ENCODE results near the gene RCSD1. TPM values are rescaled to one million over a fixed set of nuclear protein-coding genes. Genes with fewer than 3 reads are reported as not detected.

The RCSD1 gene
- 60.0 TPM for polyA plus RNA-seq (2012; ENCODE audit: low read depth, missing spikeins)

DNA sequence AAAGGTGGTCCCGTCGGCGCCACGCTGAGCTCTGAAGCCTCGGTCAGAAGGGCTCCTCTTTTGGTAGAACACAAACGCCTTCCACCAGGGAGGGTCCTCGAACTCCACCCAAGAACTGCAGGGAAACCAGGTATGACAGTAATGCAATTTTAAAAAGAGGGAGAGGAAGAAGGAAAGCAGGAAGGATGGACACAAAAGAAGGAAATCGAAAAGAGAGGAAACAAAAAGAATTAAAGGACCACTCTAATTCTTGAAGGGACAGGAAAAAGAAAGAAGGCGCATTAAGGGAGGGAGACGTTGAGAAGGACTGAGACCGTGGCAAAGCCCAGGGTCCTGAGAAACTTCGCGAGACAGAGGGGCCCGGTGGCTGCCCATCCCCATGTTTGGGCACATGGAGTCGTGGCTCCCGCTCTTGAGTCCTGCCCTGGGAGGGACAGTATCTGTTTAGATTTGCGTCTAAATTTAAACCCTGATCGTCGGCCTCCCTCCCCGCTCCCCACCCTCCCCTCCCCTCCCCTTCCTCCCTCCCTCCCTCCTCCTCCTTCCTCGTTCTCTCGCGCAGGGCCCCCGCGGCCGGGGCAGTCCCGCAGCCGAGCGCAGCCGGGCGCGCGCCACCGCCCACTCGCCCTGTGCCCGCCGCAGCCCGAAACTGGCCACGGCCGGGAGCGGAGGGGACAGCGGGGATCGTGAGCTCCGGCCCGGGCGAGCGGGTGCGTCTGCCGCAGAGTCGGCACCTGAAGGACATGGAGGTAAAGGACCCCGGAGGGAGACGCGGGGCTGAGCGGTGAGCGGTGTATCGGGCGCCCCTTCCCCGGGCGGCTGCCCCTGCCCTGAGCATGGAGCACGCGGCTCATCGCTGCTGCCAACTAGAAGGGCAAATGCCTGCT, at the start of gene RCSD1:
RCSD1 (plus strand) TSS at position 552 of the 887 bp plus-strand sequence; CDS start at position 744, 192 bp downstream.
- FAIRE-seq = peak; percentile 40

DNA sequence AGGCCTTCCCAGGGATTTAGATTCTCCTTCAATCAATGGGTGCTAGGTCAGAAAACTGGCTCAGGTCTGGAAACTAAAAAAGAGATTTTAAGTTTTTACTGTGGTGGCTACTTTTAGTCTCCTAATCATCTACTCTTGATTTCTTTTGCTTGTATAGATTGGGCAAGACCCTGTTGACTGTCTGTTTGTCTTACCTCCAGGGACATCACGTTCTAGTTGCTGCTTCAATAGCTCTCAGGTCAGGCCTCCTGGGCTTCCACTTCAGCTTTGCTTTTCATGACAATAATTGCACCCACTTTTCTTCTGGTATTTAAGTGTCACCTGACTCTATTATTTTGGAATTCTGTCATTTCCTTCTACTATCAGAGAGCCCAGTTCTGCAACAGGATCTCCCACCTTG, 48.0 kb upstream of the RCSD1 start:
- no peak for TF ChIP-seq POLR2AphosphoS5 (IDR thresholded peaks at IDR 0.05; ENCODE audit: low read depth, low read length)
- no peak for TF ChIP-seq SPI1 (IDR thresholded peaks at IDR 0.05; ENCODE audit: low read depth, low read length)
- TF ChIP-seq TAF1 (IDR thresholded peaks at IDR 0.05; ENCODE audit: low read depth, low read length) = no peak
- no peak for TF ChIP-seq POLR2A (IDR thresholded peaks at IDR 0.05; ENCODE audit: low read depth, low read length)
- no peak for TF ChIP-seq POU2F2 (IDR thresholded peaks at IDR 0.05; ENCODE audit: low read depth, low read length)
- no peak for TF ChIP-seq PAX5 (IDR thresholded peaks at IDR 0.05; ENCODE audit: insufficient read depth, low read length, severe bottlenecking)
- DNase-seq (ENCODE audit: insufficient read length, low spot score) (no peak), FAIRE-seq (no peak)

More for the DNA sequence above, at the start of gene RCSD1:
- TF ChIP-seq POU2F2 (IDR thresholded peaks at IDR 0.05; ENCODE audit: low read depth, low read length) (0 out of 2 replicates have a peak, but pooled peaks have one; percentile 22), POLR2AphosphoS5 (IDR thresholded peaks at IDR 0.05; ENCODE audit: low read depth, low read length) (0 out of 2 replicates have a peak, but pooled peaks have one; percentile 29), SPI1 (IDR thresholded peaks at IDR 0.05; ENCODE audit: low read depth, low read length) (no peak), POLR2A (IDR thresholded peaks at IDR 0.05; ENCODE audit: low read depth, low read length) (peak; percentile 65; the same call in 1 of the 2 replicates), PAX5 (IDR thresholded peaks at IDR 0.05; ENCODE audit: insufficient read depth, low read length, severe bottlenecking) (no peak), TAF1 (IDR thresholded peaks at IDR 0.05; ENCODE audit: low read depth, low read length) (0 out of 2 replicates have a peak, but pooled peaks have one; percentile 39)
- DNase-seq (ENCODE audit: insufficient read length, low spot score) = peak; percentile 48

DNA sequence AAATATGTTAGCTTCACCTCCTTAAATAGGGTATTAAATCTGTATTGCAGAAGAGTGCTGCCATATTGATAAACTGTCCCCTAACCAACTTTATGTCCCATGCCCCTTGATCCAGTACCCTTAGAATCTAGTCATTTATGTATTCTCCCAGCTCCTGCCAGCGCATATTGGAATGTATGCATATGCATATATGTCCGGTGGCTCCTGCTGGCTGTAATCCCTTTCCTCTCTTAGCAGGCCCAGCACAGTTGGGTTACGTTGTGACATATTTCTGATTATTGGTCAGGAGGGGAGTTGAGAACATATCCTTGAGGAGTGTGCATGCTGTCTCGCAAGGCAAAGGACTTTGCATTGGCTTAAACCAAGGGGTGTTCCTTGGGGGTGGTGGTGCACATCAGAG, 47.3 kb upstream of the RCSD1 start:
- FAIRE-seq (no peak), DNase-seq (ENCODE audit: insufficient read length, low spot score) (no peak)
- TF ChIP-seq PAX5 (IDR thresholded peaks at IDR 0.05; ENCODE audit: insufficient read depth, low read length, severe bottlenecking) (no peak), POLR2A (IDR thresholded peaks at IDR 0.05; ENCODE audit: low read depth, low read length) (no peak), POLR2AphosphoS5 (IDR thresholded peaks at IDR 0.05; ENCODE audit: low read depth, low read length) (no peak)

DNA sequence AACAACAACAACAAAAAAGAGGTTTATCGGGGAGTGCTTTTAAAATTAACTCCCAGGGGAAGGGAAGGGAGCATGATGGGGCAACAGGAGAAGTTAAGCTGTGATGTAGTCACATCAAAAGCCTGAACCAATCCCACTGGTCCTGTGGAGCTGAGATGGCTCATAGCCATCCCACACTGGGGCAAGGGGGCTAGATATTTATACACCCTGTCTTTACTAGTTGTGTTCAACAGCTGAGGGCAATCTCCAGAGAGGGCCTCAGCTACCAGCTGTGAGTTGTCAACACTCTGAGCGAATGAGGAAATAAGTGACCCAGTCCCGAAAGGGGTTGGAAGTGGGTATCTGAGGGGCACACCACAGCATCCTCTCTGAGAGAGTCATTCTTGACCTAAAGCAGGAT, 45.5 kb upstream of the RCSD1 start:
- TF ChIP-seq POU2F2 (IDR thresholded peaks at IDR 0.05; ENCODE audit: low read depth, low read length) = no peak
- TF ChIP-seq SPI1 (IDR thresholded peaks at IDR 0.05; ENCODE audit: low read depth, low read length) = no peak
- no peak for TF ChIP-seq POLR2A (IDR thresholded peaks at IDR 0.05; ENCODE audit: low read depth, low read length)
- no peak for TF ChIP-seq PAX5 (IDR thresholded peaks at IDR 0.05; ENCODE audit: insufficient read depth, low read length, severe bottlenecking)
- TF ChIP-seq POLR2AphosphoS5 (IDR thresholded peaks at IDR 0.05; ENCODE audit: low read depth, low read length) = no peak
- TF ChIP-seq TAF1 (IDR thresholded peaks at IDR 0.05; ENCODE audit: low read depth, low read length) = no peak
- DNase-seq (ENCODE audit: insufficient read length, low spot score) = no peak
- no peak for FAIRE-seq

- FAIRE-seq = no peak
- no peak for DNase-seq (ENCODE audit: insufficient read length, low spot score)
- no peak for TF ChIP-seq TAF1 (IDR thresholded peaks at IDR 0.05; ENCODE audit: low read depth, low read length)
- TF ChIP-seq SPI1 (IDR thresholded peaks at IDR 0.05; ENCODE audit: low read depth, low read length) = no peak
- no peak for TF ChIP-seq POLR2AphosphoS5 (IDR thresholded peaks at IDR 0.05; ENCODE audit: low read depth, low read length)
- TF ChIP-seq POU2F2 (IDR thresholded peaks at IDR 0.05; ENCODE audit: low read depth, low read length) = no peak
- TF ChIP-seq PAX5 (IDR thresholded peaks at IDR 0.05; ENCODE audit: insufficient read depth, low read length, severe bottlenecking) = no peak
- TF ChIP-seq POLR2A (IDR thresholded peaks at IDR 0.05; ENCODE audit: low read depth, low read length) = no peak
Observed at GRCh38 chr1:167587342-167587741, 42.7 kb upstream of the RCSD1 start.

DNA sequence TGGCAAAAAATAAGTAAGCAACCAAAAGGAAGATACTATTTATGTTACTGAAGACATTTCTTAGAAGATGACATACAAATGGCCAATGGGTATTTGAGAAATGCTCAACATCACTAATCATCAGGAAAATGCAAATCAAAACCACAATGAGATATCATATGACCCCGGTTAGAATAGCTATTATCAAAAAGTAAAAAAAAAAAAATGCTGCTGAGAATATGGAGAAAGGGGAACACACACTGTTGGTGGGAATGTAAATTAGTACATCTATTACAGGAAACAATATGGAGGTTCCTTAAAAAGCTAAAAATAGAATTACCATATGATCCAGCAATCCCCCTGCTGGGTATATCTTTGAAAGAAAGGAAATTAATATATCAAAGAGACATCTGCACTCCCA, 42.2 kb upstream of the RCSD1 start:
- DNase-seq (ENCODE audit: insufficient read length, low spot score) (no peak), FAIRE-seq (no peak)
- TF ChIP-seq PAX5 (IDR thresholded peaks at IDR 0.05; ENCODE audit: insufficient read depth, low read length, severe bottlenecking) = no peak
- no peak for TF ChIP-seq POLR2AphosphoS5 (IDR thresholded peaks at IDR 0.05; ENCODE audit: low read depth, low read length)
- no peak for TF ChIP-seq POLR2A (IDR thresholded peaks at IDR 0.05; ENCODE audit: low read depth, low read length)
- no peak for TF ChIP-seq SPI1 (IDR thresholded peaks at IDR 0.05; ENCODE audit: low read depth, low read length)
- TF ChIP-seq POU2F2 (IDR thresholded peaks at IDR 0.05; ENCODE audit: low read depth, low read length) = no peak
- TF ChIP-seq TAF1 (IDR thresholded peaks at IDR 0.05; ENCODE audit: low read depth, low read length) = no peak

- FAIRE-seq (peak; percentile 9), DNase-seq (ENCODE audit: insufficient read length, low spot score) (no peak)
- TF ChIP-seq SPI1 (IDR thresholded peaks at IDR 0.05; ENCODE audit: low read depth, low read length) (no peak), PAX5 (IDR thresholded peaks at IDR 0.05; ENCODE audit: insufficient read depth, low read length, severe bottlenecking) (no peak), POU2F2 (IDR thresholded peaks at IDR 0.05; ENCODE audit: low read depth, low read length) (no peak)
Observed at GRCh38 chr1:167588361-167588760, 41.7 kb upstream of the RCSD1 start.

- TF ChIP-seq POLR2A (IDR thresholded peaks at IDR 0.05; ENCODE audit: low read depth, low read length) (no peak), POU2F2 (IDR thresholded peaks at IDR 0.05; ENCODE audit: low read depth, low read length) (no peak), SPI1 (IDR thresholded peaks at IDR 0.05; ENCODE audit: low read depth, low read length) (no peak), TAF1 (IDR thresholded peaks at IDR 0.05; ENCODE audit: low read depth, low read length) (no peak), PAX5 (IDR thresholded peaks at IDR 0.05; ENCODE audit: insufficient read depth, low read length, severe bottlenecking) (no peak), POLR2AphosphoS5 (IDR thresholded peaks at IDR 0.05; ENCODE audit: low read depth, low read length) (no peak)
Observed at GRCh38 chr1:167592475-167592874, 37.6 kb upstream of the RCSD1 start.

DNA sequence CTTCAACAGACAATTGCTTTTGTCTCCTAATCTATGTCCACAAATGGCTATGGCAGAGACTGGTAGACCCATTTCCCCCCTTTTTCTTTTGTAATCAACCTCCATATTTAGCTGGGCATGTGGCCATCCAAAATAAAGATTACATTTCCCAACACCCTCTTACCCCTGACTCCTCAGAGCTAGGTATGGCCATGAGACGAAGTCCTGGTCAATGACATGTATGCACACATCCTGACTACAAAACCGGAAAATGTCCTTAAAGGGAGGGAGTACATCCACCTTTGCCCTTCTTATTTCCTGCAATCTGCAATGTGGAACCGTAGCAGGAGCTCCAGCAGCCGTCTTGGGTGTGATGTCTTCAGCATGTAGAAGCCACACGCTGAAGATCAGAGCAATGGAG, 36.2 kb upstream of the RCSD1 start:
- no peak for TF ChIP-seq POU2F2 (IDR thresholded peaks at IDR 0.05; ENCODE audit: low read depth, low read length)
- TF ChIP-seq PAX5 (IDR thresholded peaks at IDR 0.05; ENCODE audit: insufficient read depth, low read length, severe bottlenecking) = no peak
- no peak for TF ChIP-seq TAF1 (IDR thresholded peaks at IDR 0.05; ENCODE audit: low read depth, low read length)
- TF ChIP-seq POLR2A (IDR thresholded peaks at IDR 0.05; ENCODE audit: low read depth, low read length) = no peak
- no peak for TF ChIP-seq SPI1 (IDR thresholded peaks at IDR 0.05; ENCODE audit: low read depth, low read length)
- TF ChIP-seq POLR2AphosphoS5 (IDR thresholded peaks at IDR 0.05; ENCODE audit: low read depth, low read length) = no peak
- FAIRE-seq (no peak), DNase-seq (ENCODE audit: insufficient read length, low spot score) (no peak)

More at GRCh38 chr1:167592475-167592874, 37.6 kb upstream of the RCSD1 start:
- FAIRE-seq (no peak), DNase-seq (ENCODE audit: insufficient read length, low spot score) (no peak)

Measured in GM12891 (cell line).